GM18870 (cell line): ENCODE data around the gene TAF11L8.
"Not testable (repeated sequence)": the region's sequence is repeated elsewhere in the genome, so short reads cannot be mapped to it uniquely, and the experiment has no call there.

Experiments used
- ATAC-seq: cut with Tn5 transposase; IDR thresholded peaks from one replicate; pipeline ENCODE4 v1.9.1; 2021; ENCODE audit warnings: moderate library complexity; ENCODE audit not compliant: unreplicated experiment

The TAF11L8 gene

DNA sequence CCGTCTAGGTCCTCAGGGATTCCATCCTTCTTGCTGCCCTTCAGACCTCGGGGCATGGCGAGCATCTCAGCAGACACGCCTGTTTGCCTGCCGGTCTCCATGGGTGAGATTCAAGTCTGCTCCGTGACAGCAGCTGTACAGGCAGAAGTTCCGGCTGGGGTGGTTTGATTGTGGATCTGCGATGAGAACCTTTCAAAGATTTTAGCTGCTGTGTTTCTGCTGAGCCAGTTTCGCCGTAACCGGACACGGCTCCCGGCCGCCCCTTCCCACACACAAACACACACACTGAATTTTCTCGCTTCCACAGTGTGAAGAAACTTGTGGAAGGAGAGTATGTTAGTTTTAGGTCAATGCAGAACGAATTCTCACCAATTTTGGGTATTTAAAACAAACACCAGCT, at the start of gene TAF11L8:
Gene TAF11L8 (minus strand): TSS at position 101 of the 400 bp plus-strand sequence.
- ATAC-seq, result not testable (repeated sequence)

DNA sequence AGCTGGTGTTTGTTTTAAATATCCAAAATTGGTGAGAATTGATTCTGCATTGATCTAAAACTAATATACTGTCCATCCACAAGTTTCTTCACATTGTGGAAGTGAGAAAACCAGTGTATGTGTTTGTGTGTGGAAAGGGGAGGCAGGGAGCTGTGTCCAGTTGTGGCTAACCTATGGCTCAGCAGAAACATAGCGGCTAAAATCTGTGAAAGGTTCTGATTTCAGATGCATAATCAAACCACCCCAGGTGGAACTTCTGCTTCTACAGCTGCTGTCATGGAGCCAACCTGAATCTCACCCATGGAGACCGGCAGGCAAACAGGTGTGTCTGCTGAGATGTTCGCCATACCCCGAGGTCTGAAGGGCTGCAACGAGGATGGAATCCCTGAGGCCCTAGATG, 43.4 kb upstream of the TAF11L8 start, which contains the start of gene TAF11L14:
Gene TAF11L14 (plus strand): TSS at position 301 of the 400 bp plus-strand sequence.
- ATAC-seq, result no peak

DNA sequence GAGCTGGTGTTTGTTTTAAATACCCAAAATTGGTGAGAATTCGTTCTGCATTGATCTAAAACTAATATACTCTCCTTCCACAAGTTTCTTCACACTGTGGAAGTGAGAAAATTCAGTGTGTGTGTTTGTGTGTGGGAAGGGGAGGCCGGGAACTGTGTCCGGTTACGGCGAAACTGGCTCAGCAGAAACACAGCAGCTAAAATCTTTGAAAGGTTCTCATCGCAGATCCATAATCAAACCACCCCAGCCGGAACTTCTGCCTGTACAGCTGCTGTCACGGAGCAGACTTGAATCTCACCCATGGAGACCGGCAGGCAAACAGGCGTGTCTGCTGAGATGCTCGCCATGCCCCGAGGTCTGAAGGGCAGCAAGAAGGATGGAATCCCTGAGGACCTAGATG, 41.0 kb upstream of the TAF11L8 start, which contains the start of gene TAF11L13:
Gene TAF11L13 (plus strand): TSS at position 301 of the 400 bp plus-strand sequence.
- ATAC-seq, result not testable (repeated sequence)

DNA sequence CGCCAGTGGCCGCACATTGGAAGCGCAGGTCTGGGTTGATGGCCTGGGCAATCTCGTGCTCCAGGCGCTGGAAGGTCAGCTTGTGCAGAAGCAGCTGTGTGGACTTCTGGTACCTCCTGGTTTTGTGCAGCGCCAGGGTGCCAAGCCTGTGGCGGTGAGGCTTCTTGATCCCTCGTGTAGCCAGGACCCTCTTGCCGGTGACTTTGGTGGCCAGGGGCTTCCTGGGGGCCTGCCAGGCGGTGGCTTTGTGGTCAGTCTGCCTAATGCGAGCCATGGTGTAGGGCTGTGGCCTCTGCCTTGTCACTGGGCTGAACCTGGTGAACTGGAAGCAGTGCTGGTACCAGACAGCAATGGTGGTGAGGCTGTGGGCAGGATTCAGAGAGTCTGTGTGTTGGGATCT, 34.9 kb upstream of the TAF11L8 start:
- ATAC-seq, result no peak

DNA sequence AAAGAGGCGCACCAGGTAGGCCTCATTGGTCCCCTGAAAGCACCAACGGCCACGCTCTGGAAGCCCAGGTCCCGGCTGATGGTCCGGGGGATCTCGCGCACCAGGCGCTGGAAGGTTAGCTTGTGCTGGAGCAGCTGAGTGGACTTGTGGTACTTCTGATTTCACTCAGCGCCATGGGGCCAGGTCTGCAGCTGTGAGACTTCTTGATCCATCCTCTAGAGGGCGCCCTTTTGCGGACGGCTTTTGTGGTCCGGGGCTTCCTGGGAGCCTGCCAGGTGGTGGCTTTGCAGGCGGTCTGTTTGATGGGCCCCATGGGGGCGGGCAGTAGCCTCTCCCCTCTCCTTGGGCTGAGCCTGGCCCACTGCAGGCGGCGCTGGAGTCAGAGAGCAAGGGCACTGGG, 29.9 kb upstream of the TAF11L8 start:
- no peak for ATAC-seq

DNA sequence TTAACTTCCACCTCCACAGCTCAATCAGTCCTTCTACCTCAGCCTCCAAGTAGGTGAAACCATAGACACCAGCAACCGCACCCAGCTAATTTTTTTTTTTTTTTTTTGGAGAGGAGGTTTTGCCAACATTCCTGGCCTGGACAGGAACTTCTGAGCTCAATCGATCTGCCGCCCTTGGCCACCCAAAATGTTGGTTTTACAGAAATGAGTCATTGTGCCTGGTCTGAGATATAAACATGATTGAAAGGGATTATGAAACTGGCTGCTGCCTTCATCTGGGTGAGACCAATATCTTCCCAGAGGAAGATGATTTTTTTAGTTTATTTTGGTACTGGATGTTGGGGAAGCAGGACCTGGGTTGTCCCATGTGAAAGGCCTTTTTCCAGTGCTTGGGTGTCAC, 28.6 kb upstream of the TAF11L8 start:
- ATAC-seq, result no peak

DNA sequence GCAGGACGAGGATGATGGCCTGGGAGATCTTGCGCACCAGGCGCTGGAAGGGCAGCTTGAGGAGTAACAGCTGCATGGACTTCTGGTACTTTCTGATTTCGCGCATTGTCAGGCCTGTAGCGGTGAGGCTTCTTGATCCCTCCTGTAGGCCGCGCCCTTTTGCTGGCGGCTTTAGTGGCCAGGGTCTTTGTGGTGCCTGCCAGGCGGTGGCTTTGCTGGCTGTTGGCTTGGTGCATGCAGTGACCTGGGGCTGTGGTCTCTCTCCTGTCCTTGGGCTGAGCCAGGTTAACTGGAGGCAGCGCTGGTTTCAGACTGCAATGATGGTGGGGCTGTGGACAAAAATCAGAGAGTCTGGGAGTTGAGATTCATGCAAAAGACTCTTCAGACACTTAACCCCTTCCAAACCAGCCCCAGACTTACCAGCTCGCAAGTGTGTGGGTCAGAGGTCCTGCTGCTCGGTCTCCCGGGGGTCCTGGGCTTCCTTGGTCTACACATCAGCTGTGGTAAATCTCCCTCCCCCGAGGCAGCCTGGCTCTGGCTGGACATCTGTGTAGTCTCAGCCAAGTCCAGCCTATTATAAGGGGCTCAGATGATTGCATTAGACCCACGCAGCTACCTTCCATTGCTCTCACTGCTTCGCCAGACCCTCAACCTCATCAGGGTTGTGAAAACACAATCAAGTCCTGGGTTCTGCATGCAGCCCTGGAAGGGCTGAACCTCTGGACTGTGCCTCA, 24.3 kb upstream of the TAF11L8 start:
- no peak for ATAC-seq

DNA sequence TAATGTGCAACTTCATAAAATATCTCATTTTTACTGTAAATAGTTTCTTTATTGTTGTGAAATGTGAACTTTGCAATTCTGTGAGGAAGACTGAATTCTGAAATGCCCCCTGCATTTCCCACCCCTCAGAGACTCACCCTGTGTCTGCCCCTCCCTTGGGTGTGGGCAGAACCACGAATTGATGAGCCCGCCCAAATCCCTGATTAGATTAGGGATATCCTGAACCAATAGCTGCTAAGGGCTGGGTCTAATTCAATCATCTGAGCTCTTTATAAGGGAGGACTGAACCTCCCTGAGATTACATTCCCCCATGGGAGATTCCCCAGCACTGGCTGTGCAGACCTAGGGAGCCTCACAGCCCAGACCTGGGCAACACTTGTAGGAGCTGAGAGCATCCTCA, 19.3 kb upstream of the TAF11L8 start, which contains the start of gene TAF11L12:
Gene TAF11L12 (plus strand): TSS at position 301 of the 400 bp plus-strand sequence.
- not testable (repeated sequence) for ATAC-seq

DNA sequence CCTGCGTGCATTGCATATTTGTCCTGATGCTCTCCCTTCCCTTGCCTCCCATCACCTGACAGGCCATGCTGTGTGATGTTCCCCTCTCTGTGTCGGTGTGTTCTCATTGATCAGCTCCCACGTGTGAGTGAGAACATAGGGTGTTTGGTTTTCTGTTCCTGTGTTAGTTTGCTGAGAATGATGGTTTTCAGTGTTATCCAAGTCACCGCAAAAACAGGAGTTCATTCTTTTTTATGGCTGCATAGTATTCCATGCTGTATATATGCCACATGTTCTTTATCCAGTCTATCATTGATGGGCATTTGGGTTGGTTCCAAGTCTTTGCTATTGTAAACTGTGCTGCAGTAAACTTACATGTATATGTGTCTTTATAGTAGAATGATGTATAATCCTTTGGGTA, 16.7 kb upstream of the TAF11L8 start:
- not testable (repeated sequence) for ATAC-seq

DNA sequence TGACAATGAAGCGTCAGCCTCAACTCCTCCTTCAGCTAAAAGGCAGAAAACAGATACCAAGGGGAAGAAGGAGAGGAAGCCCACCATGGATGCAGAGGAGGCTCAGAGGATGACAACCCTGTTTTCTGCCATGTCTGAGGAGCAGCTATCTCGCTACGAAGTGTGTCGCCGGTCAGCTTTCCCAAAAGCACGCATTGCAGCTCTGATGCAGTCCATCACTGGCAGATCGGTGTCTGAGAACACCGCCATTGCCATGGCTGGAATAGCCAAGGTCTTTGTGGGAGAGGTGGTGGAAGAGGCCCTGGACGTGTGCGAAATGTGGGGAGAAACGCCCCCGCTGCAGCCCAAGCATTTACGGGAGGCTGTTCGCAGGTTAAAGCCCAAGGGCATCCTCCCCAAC, 14.2 kb upstream of the TAF11L8 start:
- no peak for ATAC-seq

DNA sequence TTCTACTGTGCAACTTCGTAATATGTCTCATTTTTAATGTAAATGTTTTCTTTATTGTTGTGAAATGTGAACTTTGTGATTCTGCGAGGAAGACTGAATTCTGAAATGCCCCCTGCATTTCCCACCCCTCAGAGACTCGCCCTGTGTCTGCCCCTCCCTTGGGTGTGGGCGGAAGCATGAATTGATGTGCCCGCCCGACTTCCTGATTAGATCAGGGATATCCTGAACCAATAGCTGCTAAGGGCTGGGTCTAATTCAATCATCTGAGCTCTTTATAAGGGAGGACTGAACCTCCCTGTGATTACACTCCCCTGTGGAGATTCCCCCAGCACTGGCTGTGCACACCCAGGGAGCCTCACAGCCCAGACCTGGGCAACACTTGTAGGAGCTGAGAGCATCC, 13.1 kb upstream of the TAF11L8 start, which contains the start of gene TAF11L11:
Gene TAF11L11 (plus strand): TSS at position 304 of the 400 bp plus-strand sequence.
- not testable (repeated sequence) for ATAC-seq

DNA sequence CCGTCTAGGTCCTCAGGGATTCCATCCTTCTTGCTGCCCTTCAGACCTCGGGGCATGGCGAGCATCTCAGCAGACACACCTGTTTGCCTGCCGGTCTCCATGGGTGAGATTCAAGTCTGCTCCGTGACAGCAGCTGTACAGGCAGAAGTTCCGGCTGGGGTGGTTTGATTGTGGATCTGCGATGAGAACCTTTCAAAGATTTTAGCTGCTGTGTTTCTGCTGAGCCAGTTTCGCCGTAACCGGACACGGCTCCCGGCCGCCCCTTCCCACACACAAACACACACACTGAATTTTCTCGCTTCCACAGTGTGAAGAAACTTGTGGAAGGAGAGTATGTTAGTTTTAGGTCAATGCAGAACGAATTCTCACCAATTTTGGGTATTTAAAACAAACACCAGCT, 7.0 kb upstream of the TAF11L8 start, which contains the start of gene TAF11L10:
Gene TAF11L10 (minus strand): TSS at position 101 of the 400 bp plus-strand sequence.
- ATAC-seq, result not testable (repeated sequence)

DNA sequence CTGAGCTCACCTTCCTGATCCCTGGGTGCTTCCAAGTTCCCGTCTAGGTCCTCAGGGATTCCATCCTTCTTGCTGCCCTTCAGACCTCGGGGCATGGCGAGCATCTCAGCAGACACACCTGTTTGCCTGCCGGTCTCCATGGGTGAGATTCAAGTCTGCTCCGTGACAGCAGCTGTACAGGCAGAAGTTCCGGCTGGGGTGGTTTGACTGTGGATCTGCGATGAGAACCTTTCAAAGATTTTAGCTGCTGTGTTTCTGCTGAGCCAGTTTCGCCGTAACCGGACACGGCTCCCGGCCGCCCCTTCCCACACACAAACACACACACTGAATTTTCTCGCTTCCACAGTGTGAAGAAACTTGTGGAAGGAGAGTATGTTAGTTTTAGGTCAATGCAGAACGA, 3.5 kb upstream of the TAF11L8 start, which contains the start of gene TAF11L9:
Gene TAF11L9 (minus strand): TSS at position 140 of the 400 bp plus-strand sequence.
- ATAC-seq, result not testable (repeated sequence)

DNA sequence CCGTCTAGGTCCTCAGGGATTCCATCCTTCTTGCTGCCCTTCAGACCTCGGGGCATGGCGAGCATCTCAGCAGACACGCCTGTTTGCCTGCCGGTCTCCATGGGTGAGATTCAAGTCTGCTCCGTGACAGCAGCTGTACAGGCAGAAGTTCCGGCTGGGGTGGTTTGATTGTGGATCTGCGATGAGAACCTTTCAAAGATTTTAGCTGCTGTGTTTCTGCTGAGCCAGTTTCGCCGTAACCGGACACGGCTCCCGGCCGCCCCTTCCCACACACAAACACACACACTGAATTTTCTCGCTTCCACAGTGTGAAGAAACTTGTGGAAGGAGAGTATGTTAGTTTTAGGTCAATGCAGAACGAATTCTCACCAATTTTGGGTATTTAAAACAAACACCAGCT, 5.1 kb downstream of the TAF11L8 start, which contains the start of gene TAF11L7:
Gene TAF11L7 (minus strand): TSS at position 101 of the 400 bp plus-strand sequence.
- ATAC-seq, result not testable (repeated sequence)
